Renal cortex interstitium (tissue), 3 donors: ENCODE measurements around the gene VAV2. TPM values are rescaled to one million over a fixed set of nuclear protein-coding genes. Genes with fewer than 3 reads are reported as not detected.

ENCODE experiments used
- polyA plus RNA-seq, 3 donors: library from polyadenylated mRNA; unstranded; fragments of 120-200 nt; gene quantifications; one replicate each; pipeline ENCODE4 v1.2.1, GENCODE V29; 2013; ENCODE audit not compliant: insufficient read length in 3 of 3

VAV2 gene
- polyA plus RNA-seq, 3 donors, result 37.2 to 66.2 (median 40.4) TPM

Other genes with a start within 250 kb of the VAV2 start
- 10 to 100 TPM; 22.7 to 24.0 (median 23.4) TPM for gene BRD3OS, start 33.2 kb upstream of the VAV2 start, polyA plus RNA-seq
- 10 to 100 TPM; 45.0 to 52.4 (median 46.4) TPM for gene BRD3, start 75.7 kb upstream of the VAV2 start, polyA plus RNA-seq
- 10 to 100 TPM; 36.3 to 42.7 (median 36.9) TPM for gene WDR5, start 143.8 kb upstream of the VAV2 start, polyA plus RNA-seq
- not detected for gene RNU6ATAC, start 172.2 kb upstream of the VAV2 start, polyA plus RNA-seq